Vagina (tissue), 2 donors: ENCODE results near the gene OR5K3. TPM values are rescaled to one million over a fixed set of nuclear protein-coding genes. Genes with fewer than 3 reads are reported as not detected.

Source experiments
- DNase-seq, 2 donors: peaks; one replicate each; pipeline ENCODE4 v3.0.0-alpha.2; 2017; ENCODE audit errors: extremely low spot score in 2 of 2
- H3K27ac ChIP-seq: fragments of 200-600 bp; sonication (generic); one replicate; pipeline ENCODE4 v1.5.1; 2019
- H3K27me3 ChIP-seq: fragments of 200-600 bp; sonication (generic); one replicate; pipeline ENCODE4 v1.5.1; 2019
- H3K36me3 ChIP-seq, 2 donors: fragments of 200-600 bp; sonication (generic); one replicate each; pipeline ENCODE4 v1.5.1; 2017 to 2019
- H3K4me1 ChIP-seq: fragments of 200-600 bp; sonication (generic); one replicate; pipeline ENCODE4 v1.5.1; 2019
- H3K4me3 ChIP-seq, 2 donors: fragments of 200-600 bp; sonication (generic); 1 replicate in 1 of 2; 2 replicates in 1 of 2; pipeline ENCODE4 v1.5.1; 2016 to 2019
- H3K9me3 ChIP-seq: fragments of 200-600 bp; sonication (generic); one replicate; pipeline ENCODE4 v1.5.1; 2019
- CTCF ChIP-seq, 3 experiments: fragments of 450-650 bp in 2 of 3; fragments of 200-600 bp in 1 of 3; sonication (generic) in 1 of 3; IDR thresholded peaks; one replicate each; pipeline ENCODE4 v1.5.1; 2017 to 2019; ENCODE audit warnings: antibody characterized with exemption in 3 of 3, mild to moderate bottlenecking in 2 of 3, moderate library complexity in 2 of 3
- POLR2A ChIP-seq, 2 donors: fragments of 450-650 bp; IDR thresholded peaks; one replicate each; pipeline ENCODE4 v1.6.1; 2017; ENCODE audit warnings: antibody characterized with exemption in 2 of 2, mild to moderate bottlenecking in 2 of 2, moderate library complexity in 2 of 2
- POLR2AphosphoS5 ChIP-seq, 2 donors: sonication (generic); formaldehyde crosslinking; IDR thresholded peaks; one replicate each; pipeline ENCODE4 v1.9.0; 2017; ENCODE audit warnings: antibody characterized with exemption in 2 of 2, mild to moderate bottlenecking in 2 of 2, low read depth in 1 of 2; ENCODE audit not compliant: insufficient read depth in 1 of 2
- intact Hi-C: fragments of 100-400 bp; cut with DNase I; formaldehyde crosslinking; loops from one replicate; pipeline ENCODE4 v1.15.1; 2023
- total RNA-seq: library from RNA; depleted of rRNA; stranded (reverse); fragments of >200 nt; gene quantifications from one replicate; pipeline ENCODE4 v1.2.3, GENCODE V29; 2016

OR5K3 gene, protein sequence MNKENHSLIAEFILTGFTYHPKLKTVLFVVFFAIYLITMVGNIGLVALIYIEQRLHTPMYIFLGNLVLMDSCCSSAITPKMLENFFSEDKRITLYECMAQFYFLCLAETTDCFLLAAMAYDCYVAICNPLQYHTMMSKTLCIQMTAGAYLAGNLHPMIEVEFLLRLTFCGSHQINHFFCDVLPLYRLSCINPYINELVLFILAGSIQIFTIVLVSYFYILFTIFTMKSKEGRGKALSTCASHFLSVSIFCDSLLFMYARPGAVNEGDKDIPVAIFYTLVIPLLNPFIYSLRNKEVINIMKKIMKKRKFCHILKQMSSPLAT
- not detected for total RNA-seq

- H3K27me3 ChIP-seq = no peaks in the 10 kb centered on the region
- DNase-seq = no peak
- no peaks in the 10 kb centered on the region for H3K4me1 ChIP-seq
- no peaks in the 10 kb centered on the region for H3K36me3 ChIP-seq
- no peaks in the 10 kb centered on the region for H3K9me3 ChIP-seq
- no peak within 1 kb of the TSS for H3K27ac ChIP-seq
- intact Hi-C loops = no loop called here
- no peak within 1 kb of the TSS for H3K4me3 ChIP-seq
- no peak for TF ChIP-seq CTCF (IDR thresholded peaks at IDR 0.05)
- no peak for TF ChIP-seq POLR2A (IDR thresholded peaks at IDR 0.05)
- no peak for TF ChIP-seq POLR2AphosphoS5 (IDR thresholded peaks at IDR 0.05; ENCODE audit: insufficient read depth in 1 of 2, low read depth in 1 of 2)
Measured at GRCh38 chr3:98390366-98390765, at the start of gene OR5K3. Gene OR5K3, plus strand, starts transcription at chr3:98390666. Its CDS starts 0 bp downstream, at chr3:98390666.

DNA sequence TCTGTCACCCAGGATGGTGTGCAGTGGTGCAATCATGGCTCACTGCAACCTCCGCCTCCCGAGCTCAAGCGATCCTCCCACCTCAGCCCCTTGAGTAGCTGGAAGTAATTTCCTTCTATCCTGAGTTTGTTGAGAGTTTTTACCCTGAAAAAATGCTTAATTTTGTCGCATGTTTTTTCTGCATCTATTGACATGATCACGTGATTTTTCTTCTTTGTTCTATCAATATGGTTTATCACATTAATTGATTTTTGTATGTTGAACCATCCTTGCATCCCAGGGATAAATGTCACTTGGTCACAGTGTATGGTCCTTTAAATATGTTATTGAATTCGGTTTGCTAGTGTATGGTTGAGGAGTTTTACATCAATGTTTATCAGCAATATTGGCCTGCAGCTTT, 48.7 kb upstream of the OR5K3 start:
- no peaks in the 10 kb centered on the region for H3K27me3 ChIP-seq
- H3K36me3 ChIP-seq = no peaks in the 10 kb centered on the region
- no peak overlapping the region for H3K27ac ChIP-seq
- intact Hi-C loops = no loop called here
- no peak for TF ChIP-seq POLR2A (IDR thresholded peaks at IDR 0.05)
- no peak for TF ChIP-seq POLR2AphosphoS5 (IDR thresholded peaks at IDR 0.05; ENCODE audit: insufficient read depth in 1 of 2, low read depth in 1 of 2)
- TF ChIP-seq CTCF (IDR thresholded peaks at IDR 0.05) = no peak
- no peak for DNase-seq
- no peak overlapping the region for H3K4me3 ChIP-seq
- no peaks in the 10 kb centered on the region for H3K9me3 ChIP-seq
- H3K4me1 ChIP-seq = no peaks in the 10 kb centered on the region

DNA sequence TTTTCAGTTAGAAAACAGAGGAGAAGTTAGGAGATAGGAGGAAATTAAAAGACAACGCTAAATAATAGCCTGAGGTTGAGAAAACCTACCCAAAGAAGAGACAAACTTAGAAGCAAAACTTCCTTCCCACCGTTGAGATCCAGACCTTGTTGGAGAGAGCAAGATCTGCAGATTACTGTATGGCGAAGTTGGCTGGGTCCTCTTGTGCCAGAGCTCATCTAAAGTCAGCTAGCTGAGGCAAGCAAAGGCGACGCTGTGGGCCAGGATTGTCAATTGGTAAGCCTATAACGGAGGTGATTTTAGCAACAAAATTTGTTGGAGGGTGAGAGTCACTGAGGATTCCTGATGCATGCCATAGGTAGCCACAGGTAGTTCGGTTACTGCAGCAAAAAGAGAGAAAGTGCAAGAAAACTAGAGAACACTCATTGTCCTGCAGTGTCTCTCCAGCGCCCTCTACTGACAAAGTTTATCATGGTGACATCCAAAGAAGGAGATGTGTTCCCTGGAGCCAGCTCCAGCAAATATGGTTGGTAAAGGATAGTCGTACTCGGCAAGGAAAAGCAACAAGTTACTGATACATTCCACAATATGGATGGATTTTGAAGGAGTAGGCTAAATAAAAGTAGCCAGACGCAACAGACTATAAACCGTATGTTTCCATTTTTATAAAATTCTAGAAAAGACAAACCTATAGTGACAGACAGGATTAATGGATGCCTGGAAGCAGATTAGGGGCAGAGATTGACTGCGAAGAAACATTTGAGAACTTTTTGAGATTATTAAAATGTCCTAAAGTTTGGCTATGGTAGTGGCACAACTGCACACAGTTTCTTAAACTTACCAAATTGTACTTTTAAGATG, 46.6 kb upstream of the OR5K3 start:
- Histone ChIP-seq H3K27ac (no peak overlapping the region), H3K9me3 (no peaks in the 10 kb centered on the region), H3K27me3 (no peaks in the 10 kb centered on the region), H3K36me3 (no peaks in the 10 kb centered on the region), H3K4me3 (no peak overlapping the region), H3K4me1 (no peaks in the 10 kb centered on the region)
- DNase-seq = no peak
- intact Hi-C loops = no loop called here
- no peak for TF ChIP-seq CTCF (IDR thresholded peaks at IDR 0.05)
- TF ChIP-seq POLR2A (IDR thresholded peaks at IDR 0.05) = no peak
- no peak for TF ChIP-seq POLR2AphosphoS5 (IDR thresholded peaks at IDR 0.05; ENCODE audit: insufficient read depth in 1 of 2, low read depth in 1 of 2)

DNA sequence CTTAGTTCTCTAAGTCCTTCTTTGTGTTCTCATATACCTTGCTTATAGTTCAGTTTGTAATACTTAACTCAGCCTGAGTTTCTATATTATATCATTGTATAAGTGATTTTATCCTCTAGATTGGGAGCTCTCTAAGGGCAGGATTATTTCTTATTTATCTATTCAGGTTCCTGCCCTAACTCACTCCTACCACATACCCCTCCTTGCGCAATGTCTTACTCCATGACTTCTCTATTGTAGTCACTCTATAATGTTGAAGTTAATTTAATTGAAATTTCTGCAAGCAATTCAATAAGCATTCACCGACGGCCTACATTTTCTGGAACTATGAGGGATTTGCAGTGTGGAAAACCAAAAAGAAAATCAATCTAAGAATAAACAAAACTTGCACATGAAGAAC, 40.4 kb upstream of the OR5K3 start:
- no peaks in the 10 kb centered on the region for H3K27me3 ChIP-seq
- intact Hi-C loops = no loop called here
- H3K36me3 ChIP-seq = no peaks in the 10 kb centered on the region
- H3K4me3 ChIP-seq = no peak overlapping the region
- no peak for DNase-seq
- no peaks in the 10 kb centered on the region for H3K4me1 ChIP-seq
- TF ChIP-seq CTCF (IDR thresholded peaks at IDR 0.05) = no peak
- no peak for TF ChIP-seq POLR2A (IDR thresholded peaks at IDR 0.05)
- TF ChIP-seq POLR2AphosphoS5 (IDR thresholded peaks at IDR 0.05; ENCODE audit: insufficient read depth in 1 of 2, low read depth in 1 of 2) = no peak
- H3K27ac ChIP-seq = no peak overlapping the region
- no peaks in the 10 kb centered on the region for H3K9me3 ChIP-seq

DNA sequence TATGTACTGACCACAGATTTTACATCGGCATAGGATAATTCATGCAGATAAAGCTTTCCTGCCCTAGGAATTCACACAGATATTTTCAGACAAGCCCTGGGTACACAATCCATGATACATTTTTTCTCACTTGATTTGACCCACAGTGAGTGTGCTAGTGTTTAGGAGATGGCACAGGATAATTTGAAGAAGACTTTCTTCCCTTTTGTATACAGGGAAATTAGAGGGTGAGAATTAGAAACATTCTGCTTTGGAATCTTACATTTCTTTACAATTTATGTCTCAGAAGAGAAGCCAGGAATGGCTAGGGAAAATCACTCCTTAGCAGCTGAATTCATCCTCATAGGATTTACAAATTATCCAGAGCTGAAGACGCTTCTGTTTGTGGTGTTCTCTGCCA, 36.9 kb upstream of the OR5K3 start, which contains the start of gene OR5K4:
Gene OR5K4, plus strand, starts transcription at position 301 of the 400 bp plus-strand sequence. Its CDS starts 0 bp downstream, at position 301.
- Histone ChIP-seq H3K27me3 (no peaks in the 10 kb centered on the region), H3K9me3 (no peaks in the 10 kb centered on the region), H3K4me3 (no peak within 1 kb of the TSS), H3K27ac (no peak within 1 kb of the TSS), H3K4me1 (no peaks in the 10 kb centered on the region), H3K36me3 (no peaks in the 10 kb centered on the region)
- intact Hi-C loops = no loop called here
- TF ChIP-seq POLR2AphosphoS5 (IDR thresholded peaks at IDR 0.05; ENCODE audit: insufficient read depth in 1 of 2, low read depth in 1 of 2) (no peak), CTCF (IDR thresholded peaks at IDR 0.05) (no peak), POLR2A (IDR thresholded peaks at IDR 0.05) (no peak)
- DNase-seq = no peak
